DND-41 (cell line): ENCODE results near the gene SHROOM3.

Experiments used
- EZH2 ChIP-seq: IDR thresholded peaks from 3 replicates; pipeline ENCODE4 v1.6.1; 2012; ENCODE audit warnings: borderline replicate concordance, low read depth, mild to moderate bottlenecking, moderate library complexity, low read length, inconsistent platforms; ENCODE audit not compliant: severe bottlenecking
- TF ChIP-seq, protein P1 (sequence below): IDR thresholded peaks from 2 replicates; pipeline ENCODE4 v1.5.1; 2012; ENCODE audit warnings: borderline replicate concordance, low read length, moderate library complexity, mild to moderate bottlenecking; ENCODE audit not compliant: poor library complexity, severe bottlenecking; ENCODE audit errors: extremely low read depth

DNA sequence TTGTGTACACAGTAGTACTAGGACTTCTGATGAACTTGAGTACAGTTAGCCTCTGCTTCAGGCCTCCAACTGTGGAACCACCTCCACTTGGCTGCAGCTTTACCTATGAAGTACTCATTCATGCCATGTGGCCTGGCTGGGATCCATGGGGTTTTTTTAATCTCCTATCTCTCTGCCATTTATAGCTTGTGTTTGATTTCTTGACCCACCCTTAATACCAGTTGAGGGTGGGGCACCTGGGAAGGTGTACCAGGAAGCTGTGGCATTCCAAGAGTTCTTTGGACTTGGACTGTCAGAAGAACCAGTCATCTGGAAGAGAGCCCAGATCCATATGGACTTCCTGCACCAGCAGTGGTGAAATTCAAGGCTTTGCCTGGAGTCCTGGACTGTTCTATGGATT is 230.1 kb downstream of the SHROOM3 start:
- TF ChIP-seq, protein P1, sequence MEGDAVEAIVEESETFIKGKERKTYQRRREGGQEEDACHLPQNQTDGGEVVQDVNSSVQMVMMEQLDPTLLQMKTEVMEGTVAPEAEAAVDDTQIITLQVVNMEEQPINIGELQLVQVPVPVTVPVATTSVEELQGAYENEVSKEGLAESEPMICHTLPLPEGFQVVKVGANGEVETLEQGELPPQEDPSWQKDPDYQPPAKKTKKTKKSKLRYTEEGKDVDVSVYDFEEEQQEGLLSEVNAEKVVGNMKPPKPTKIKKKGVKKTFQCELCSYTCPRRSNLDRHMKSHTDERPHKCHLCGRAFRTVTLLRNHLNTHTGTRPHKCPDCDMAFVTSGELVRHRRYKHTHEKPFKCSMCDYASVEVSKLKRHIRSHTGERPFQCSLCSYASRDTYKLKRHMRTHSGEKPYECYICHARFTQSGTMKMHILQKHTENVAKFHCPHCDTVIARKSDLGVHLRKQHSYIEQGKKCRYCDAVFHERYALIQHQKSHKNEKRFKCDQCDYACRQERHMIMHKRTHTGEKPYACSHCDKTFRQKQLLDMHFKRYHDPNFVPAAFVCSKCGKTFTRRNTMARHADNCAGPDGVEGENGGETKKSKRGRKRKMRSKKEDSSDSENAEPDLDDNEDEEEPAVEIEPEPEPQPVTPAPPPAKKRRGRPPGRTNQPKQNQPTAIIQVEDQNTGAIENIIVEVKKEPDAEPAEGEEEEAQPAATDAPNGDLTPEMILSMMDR: no peak
- no peak for TF ChIP-seq EZH2
